Dedifferentiated amniotic fluid mesenchymal stem cell (primary cell): ENCODE measurements around the gene SYDE2.
"Not testable (repeated sequence)": the region's sequence is repeated elsewhere in the genome, so short reads cannot be mapped to it uniquely, and the experiment has no call there.

Experiments used
- DNase-seq: peaks from one replicate; pipeline ENCODE4 v3.0.0-alpha.2; 2016; ENCODE audit errors: extremely low spot score

The SYDE2 gene, protein sequence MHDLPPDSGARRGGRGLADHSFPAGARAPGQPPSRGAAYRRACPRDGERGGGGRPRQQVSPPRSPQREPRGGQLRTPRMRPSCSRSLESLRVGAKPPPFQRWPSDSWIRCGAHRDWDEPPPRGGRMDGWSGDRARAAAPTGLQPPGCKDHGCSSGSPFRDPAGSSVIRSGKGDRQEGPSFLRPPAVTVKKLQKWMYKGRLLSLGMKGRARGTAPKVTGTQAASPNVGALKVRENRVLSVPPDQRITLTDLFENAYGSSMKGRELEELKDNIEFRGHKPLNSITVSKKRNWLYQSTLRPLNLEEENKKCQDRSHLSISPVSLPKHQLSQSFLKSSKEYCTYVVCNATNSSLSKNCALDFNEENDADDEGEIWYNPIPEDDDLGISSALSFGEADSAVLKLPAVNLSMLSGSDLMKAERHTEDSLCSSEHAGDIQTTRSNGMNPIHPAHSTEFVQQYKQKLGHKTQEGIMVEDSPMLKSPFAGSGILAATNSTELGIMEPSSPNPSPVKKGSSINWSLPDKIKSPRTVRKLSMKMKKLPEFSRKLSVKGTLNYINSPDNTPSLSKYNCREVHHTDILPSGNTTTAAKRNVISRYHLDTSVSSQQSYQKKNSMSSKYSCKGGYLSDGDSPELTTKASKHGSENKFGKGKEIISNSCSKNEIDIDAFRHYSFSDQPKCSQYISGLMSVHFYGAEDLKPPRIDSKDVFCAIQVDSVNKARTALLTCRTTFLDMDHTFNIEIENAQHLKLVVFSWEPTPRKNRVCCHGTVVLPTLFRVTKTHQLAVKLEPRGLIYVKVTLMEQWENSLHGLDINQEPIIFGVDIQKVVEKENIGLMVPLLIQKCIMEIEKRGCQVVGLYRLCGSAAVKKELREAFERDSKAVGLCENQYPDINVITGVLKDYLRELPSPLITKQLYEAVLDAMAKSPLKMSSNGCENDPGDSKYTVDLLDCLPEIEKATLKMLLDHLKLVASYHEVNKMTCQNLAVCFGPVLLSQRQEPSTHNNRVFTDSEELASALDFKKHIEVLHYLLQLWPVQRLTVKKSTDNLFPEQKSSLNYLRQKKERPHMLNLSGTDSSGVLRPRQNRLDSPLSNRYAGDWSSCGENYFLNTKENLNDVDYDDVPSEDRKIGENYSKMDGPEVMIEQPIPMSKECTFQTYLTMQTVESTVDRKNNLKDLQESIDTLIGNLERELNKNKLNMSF

DNA sequence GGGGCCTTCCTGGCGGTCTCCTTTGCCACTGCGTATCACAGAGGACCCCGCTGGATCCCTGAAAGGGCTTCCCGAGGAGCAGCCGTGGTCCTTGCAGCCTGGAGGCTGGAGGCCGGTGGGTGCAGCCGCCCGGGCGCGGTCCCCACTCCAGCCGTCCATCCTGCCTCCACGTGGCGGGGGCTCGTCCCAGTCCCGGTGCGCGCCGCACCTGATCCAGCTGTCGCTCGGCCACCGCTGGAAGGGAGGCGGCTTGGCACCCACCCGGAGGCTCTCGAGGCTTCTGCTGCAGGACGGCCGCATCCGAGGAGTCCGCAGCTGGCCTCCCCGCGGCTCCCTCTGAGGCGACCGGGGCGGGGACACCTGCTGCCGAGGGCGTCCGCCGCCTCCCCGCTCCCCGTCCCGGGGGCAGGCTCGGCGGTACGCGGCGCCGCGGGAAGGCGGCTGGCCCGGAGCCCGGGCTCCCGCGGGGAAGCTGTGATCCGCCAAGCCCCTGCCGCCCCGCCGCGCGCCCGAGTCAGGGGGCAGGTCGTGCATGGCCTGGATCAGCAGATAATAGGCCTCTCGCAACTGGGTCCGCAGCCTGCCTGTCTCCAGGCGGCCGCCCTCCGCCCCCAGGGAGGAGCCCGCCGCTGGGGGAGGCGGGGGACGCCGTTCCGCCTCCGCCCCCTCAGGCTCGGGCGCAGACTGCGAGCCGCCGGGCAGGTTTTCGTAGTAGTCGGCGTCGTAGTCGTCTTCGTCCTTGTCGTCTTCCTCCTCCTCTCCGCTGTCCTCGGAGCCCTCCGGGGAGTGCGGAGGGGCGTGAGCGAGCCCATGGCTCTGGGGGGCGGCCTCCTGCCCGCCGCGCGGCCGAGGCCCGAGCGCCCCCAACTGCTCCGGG lies at the start of gene SYDE2:
Gene SYDE2 (minus strand): TSS at position 554 of the 877 bp plus-strand sequence. CDS start 20 bp downstream, at position 534.
- DNase-seq = no peak

DNA sequence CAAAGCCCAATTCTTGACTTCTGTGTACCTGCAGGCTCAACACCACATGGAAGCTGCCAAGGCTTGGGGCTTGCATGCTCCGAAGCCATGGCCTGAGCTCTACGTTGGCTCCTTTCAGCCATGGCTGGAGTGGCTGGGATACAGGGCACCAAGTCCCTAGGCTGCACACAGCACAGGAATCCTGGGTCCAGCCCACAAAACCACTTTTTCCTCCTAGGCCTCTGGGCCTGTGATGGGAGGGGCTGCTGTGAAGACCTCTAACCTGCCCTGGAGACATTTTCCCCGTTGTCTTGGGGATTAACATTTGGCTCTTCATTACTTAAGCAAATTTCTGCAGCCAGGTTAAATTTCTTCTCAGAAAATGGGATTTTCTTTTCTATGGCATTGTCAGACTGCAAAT lies 48.2 kb upstream of the SYDE2 start:
- DNase-seq = not testable (repeated sequence)

DNA sequence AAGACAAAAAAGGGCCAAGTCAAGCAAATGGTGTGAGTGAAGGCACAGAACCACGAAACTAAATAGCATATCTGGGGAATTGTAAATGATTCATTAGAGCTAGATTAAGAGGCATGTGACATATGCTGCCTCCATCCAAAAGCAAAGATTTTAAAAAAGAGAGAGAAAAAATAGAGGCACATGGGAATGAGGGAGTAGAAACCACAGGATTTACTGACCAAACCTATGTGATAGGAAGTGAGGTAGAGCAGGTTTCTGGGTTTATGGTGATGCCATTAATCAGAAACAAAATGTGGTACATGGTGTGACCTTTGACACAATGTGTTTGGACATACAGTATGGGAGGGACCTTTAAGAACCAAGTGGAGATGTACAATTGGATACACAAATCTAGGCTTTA lies 45.1 kb upstream of the SYDE2 start:
- no peak for DNase-seq

DNA sequence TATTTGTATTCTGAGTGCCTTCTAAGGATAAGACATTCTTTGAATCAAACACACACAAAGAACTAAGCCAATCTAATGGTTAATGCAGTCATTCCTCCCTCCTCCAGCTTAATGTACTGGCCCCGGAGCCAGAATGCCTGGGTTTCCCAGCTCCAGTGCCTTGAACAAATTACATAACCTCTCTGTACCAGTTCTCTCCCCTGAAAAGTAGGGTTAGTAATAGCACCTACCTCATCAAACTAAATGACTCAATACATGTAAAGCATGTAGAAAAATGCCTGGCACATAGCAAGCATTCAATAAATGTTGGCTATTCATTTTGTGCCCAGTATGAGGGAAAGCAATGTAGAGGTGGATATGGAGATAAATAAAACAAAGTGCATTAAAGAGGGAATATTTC lies 44.6 kb upstream of the SYDE2 start:
- DNase-seq = no peak

DNA sequence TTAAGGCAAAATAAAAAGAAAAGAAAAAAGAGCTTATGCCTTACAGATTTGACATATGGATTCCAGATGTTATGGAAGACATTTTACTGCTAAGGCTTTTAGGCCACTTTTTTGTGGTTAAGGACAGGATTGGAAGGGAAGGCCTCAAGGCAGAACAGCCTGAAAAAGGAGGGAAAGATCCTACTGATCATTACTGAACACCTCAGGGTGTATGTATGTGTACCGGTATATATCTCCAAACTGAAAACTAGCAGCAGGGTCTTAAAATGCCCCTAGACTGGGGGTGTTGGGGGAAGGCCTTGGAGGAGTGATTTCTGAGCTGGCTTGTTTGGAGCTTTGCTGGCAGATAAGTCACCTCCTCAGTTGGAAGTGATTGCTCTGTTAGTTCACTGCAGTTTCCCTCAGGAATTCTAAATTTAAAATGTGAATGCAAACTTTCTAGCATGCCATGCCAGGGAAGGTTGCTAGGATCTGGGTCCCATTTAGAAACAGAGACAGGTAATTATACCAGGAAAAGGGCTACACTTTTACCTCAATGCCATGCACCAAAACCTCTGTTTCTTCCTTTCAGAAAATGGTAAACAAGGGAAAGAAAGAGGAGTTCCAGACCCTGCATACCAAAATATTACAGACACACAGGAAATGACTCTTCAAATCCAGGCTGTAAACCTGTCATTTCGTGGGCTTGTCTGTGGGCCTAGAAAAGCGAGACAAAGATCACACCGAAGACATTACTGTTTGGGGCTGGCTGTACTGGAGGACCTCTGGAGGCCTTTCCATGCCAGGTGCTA lies 43.6 kb upstream of the SYDE2 start:
- no peak for DNase-seq

DNA sequence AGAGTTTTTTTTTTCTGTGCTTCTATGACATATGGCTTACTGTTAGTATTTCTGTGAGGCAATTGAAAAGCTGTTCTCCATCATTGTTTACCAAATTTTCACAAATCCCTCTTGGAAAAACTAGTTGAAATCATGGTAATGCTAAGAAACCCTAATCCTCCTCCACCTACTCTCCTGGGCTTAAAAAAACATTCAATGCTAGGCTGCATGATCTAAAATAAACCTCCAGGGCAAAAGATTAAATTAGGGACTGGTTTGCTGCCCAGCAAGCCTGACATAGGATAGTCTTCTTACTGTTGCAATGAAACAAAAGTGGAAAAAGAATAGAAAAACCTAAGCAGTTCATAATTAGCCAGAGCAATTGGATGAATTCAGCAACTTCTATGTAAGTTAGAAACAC lies 42.6 kb upstream of the SYDE2 start:
- peak; percentile 70 for DNase-seq

DNA sequence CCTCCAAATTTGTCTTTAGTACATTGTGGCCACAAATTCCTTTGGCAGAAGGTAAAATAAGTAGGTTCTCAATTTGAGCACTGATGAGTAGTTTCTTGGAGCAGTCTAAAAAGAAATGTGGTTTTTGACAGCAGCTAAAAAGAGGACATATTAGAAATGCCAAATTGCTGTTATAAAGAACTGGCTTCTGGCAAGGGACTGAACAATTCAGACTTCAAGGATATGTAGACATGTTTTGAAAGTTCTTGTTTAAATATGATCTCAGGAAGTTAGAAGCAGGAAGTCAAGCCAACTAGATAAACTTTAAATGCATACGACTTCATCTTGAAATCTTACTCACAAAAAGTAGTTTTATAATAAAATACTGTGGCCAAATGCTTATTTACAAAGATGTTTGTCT lies 39.8 kb upstream of the SYDE2 start:
- DNase-seq = no peak

DNA sequence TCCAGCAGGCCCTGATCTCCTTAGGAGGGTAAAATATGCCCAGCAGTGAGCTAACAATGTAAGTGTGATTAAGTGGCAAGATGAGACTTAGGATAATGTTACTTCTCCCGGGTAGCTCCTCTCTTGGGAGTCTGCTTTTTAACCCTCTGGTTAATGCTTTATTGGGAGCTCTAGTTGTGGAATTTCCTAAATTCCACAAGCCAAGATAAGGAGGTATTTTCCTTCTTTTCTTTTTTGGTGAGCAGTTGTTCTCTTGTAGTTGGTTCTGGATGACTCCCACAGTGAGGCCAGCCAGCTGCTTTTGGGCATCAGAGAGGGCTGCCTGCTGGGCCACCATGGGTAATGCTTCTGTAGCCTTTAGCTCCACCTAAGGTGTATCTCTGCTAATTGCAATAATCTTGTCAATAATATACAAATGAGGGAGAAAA lies 39.4 kb upstream of the SYDE2 start:
- DNase-seq = peak; percentile 42

DNA sequence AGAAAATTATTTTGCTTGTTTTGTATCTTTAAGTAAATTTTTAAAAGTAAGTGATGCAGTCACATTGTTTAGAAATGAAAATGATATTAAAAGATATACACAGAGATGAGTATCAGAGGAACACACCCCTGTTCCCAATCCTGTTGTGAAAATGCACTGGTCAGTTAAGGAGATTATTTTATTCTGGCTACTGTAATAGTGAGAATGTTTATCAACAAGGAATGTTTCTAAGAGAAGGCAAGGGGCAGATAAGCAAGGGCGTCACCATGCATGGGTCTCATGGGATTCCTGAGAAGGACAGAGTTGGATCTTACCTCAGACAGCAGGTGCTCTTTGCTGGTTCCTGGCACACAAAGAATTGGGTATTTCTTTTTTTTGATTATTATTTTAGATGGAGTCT lies 36.8 kb upstream of the SYDE2 start:
- no peak for DNase-seq

DNA sequence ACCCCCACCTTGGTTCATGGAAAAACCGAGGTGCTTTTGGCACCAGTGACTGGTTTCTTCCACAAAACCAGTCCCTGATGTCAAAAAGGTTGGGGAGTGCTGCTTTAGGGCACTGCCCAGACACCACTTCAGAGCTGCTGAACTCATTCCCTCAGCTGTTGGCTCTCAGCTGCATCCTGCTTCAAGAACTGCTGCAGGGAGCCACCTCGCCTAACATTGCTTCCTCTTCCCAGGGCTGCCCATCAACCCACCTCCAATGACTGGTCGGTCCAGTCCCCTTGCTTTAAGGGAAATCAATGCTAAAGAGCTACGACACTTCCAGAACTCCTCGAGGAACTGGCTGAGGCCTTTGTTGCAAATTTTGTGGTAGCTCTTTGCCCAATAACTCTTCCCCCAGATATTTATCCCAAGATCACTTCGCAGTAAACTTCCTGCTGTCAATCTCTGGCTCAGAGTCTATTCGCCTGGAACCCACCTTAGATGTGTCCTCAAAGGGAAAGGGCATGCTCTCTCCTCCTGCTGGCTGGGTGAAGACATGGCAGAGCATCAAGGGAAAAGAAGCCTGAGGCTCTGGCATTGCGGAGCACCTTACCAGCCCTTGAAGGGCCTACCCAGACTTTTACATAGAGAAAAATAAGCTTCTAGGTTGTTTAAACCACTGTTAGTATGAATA lies 29.6 kb upstream of the SYDE2 start:
- DNase-seq = no peak

DNA sequence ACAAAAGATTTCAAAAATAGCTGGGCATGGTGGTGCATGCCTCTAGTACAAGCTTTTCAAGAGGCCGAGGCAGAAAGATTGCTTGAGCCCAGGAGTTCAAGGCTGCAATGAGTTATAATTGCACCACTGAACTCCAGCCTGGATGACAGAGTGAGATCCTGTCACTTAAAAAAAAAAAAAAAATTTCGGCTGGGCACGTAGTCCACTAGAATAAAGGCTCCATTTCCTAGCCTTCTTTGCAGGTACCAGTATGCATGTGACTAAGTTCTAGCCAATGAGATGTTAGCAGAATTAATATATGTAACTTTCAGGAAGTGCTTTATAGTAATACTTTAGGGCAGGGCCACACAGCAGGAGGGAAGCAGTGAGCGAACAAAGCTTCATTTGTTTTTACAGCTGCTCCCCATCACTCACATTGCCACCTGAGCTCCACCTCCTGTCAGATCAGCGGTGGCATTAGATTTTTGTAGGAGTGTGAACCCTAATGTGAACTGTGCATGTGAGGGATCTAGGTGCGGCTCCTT lies 28.8 kb upstream of the SYDE2 start:
- no peak for DNase-seq

DNA sequence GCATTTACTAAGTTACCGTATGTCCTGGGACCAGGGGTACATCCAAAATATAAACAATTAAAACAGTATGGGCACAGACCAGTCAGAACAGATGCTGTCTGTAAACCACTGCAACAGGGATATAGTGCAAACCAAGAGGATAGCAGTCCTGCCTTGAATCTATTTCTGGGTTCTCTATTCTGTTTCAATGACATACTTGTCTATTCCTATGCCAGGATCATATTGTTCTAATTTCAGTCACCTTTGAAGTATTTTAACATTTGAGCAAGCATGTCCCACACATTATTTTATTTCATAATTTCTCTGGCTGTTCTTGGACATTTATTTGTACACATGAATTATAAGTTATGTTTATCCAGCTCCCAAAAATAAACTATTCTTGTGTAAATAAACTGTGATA lies 28.2 kb upstream of the SYDE2 start:
- DNase-seq = no peak

DNA sequence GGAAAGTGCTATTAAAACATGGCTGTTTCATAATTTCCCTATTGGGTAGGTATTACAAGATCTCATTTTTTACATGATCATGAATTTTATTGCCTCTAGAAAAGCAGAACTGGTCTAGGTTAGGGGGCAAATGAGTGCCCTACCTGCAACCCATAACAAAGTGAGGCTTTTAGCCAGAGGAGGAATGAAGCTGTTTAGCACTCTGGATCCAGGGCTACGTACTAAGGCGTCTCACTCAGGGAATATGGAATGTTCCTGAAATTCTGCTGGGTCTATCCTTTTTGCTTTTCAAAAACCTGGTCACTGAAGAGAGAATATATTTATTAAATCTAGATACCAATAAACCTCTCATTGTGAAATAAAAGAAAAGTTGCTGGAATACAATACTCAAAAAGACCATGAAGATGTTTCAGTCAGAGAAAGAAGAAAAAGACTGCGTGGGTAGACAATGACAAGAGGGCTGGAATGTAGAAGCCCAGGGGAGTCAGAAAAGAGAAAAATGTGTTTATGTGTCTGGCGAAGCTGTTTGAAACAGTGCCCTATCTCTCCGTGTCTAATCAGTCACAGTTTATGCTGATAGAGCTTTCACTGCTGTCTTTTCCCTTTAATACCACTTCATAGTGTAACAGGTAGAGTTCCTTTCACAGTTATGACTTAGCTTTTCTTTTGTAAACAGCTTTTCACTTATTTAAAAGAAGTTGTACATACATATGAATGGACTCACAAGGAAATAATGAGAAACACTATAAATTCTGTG lies 25.0 kb upstream of the SYDE2 start:
- DNase-seq = no peak

DNA sequence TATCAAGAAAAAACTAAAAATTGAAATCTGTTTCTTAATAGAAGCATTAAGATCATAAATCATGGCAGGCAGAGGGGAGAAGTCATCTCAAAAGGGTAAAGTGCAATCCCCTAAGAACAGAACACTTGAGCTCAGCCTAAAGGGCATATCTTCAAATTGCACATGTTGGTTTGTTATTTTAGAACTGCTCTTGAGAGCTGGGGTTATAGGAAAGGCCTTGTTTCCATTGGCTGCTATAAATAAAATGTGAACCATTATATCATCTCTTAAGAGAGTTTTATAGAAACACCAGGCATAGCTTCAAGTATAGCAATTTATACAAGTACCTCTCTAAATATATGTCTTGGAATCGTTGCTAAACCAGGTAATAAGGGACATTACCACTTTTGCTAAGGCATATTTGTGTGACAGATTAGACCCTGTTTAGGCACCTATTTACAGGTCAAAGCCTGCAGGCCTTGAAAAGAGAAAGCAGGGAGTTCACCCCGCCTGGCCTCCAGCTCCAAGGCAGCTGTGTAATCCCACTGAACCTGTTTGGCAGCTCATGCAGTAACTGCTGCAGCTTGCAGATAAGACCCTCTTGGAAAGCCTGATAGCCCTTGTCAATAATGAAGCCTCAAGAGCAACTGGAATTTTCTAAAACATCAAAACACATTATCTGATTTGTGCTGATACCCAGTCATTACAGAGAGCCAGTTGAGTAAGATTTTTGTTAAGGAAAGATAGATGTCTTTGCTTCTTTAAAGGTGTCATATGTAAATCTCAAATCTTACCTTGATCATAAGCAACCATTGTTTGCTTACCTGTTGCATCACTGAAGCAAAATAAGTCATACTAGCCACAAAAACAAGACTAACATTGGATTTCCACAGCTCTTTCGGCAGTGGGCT lies 24.2 kb upstream of the SYDE2 start:
- no peak for DNase-seq

DNA sequence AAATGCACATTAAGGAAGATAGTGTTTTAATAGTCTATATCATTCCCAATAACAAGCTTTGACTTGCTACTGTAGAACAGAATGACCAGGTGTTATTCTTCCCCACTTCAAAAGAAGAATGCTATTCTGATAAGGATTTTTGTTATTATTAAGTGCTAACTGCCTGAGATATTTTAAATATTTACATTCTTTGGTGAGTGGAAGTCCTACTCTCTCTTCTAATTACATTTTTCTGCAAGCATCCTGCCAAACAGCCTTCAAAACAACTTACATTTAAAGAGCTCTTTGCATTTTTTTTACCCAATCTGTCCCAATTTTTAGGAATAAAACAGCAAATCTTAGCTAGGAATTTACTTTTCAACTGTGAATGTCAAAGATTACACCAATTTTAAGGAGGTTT lies 23.5 kb upstream of the SYDE2 start:
- DNase-seq = no peak

DNA sequence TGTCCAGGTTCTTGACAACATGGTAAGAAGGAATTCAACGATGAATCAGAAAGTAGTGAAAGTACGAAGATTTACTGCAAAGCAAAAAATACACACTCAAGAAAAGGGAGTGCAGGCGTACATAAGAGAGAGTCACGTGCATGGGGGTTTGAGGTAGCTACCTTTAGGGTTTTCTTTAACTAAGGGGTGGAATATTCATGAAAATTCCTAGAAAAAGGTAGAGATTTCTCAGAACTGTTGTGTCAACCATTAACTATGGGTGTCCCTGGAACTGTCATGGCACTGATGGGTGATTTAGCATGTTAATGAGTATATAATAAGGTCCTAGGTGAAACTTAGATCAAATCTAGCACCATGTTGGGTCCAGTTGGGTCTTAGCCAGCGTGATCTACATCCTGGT lies 22.5 kb upstream of the SYDE2 start:
- DNase-seq = no peak

DNA sequence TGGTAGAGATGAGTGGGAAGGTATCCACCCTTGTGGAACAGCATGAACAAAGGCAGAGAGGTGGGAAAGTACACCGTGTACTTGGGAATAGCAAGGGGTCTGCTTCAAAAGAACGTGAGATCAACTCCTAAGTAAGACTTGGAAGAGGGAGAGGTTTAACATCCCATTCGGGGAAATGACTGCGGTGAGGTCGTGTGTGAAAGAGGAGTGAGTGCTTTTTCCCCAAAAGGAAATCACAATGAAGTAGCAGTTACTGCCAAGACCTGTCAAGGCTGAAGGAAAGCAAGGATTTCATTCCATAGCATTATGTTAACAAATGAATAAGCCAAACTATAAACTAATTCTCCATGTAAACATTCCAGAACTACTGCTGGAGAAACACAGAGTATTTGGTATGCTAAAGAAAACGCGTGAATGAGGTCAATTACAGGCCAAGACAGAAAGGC lies 20.0 kb upstream of the SYDE2 start:
- DNase-seq = peak; percentile 86
